Measurements from ENCODE around the gene FGGY.

GRCh38 chr1:59389847-59390246 lies 93.0 kb downstream of the FGGY start:
- TF ChIP-seq CTCF (IDR thresholded peaks at IDR 0.05; ENCODE audit: extremely low read depth in 1 of 2, insufficient read depth in 1 of 2, low read depth in 1 of 2, low read length in 2 of 2): no peak
- TF ChIP-seq POLR2AphosphoS5 (IDR thresholded peaks at IDR 0.05; ENCODE audit: insufficient read depth, low read depth, low read length): no peak
- TF ChIP-seq EZH2 (IDR thresholded peaks at IDR 0.05; ENCODE audit: borderline replicate concordance, low read depth, low read length, severe bottlenecking): no peak
- no peak for TF ChIP-seq POLR2A (IDR thresholded peaks at IDR 0.05; ENCODE audit: low read depth, low read length)
- TF ChIP-seq FOS (IDR thresholded peaks at IDR 0.05; ENCODE audit: borderline replicate concordance, insufficient read depth, low read length): no peak
- TF ChIP-seq MYC (IDR thresholded peaks at IDR 0.05; ENCODE audit: low read depth, low read length): no peak
- no peak for TF ChIP-seq MAX (IDR thresholded peaks at IDR 0.05; ENCODE audit: insufficient read depth, insufficient read length)
- TF ChIP-seq JUN (IDR thresholded peaks at IDR 0.05; ENCODE audit: borderline replicate concordance, insufficient read depth, insufficient read length, low read depth): no peak
- TF ChIP-seq GATA2 (IDR thresholded peaks at IDR 0.05; ENCODE audit: insufficient read depth, insufficient read length, low read depth, low read length): no peak

Data from endothelial cell of umbilical vein (primary cell).